ENCODE results near the gene HIP1R.

HIP1R gene

DNA sequence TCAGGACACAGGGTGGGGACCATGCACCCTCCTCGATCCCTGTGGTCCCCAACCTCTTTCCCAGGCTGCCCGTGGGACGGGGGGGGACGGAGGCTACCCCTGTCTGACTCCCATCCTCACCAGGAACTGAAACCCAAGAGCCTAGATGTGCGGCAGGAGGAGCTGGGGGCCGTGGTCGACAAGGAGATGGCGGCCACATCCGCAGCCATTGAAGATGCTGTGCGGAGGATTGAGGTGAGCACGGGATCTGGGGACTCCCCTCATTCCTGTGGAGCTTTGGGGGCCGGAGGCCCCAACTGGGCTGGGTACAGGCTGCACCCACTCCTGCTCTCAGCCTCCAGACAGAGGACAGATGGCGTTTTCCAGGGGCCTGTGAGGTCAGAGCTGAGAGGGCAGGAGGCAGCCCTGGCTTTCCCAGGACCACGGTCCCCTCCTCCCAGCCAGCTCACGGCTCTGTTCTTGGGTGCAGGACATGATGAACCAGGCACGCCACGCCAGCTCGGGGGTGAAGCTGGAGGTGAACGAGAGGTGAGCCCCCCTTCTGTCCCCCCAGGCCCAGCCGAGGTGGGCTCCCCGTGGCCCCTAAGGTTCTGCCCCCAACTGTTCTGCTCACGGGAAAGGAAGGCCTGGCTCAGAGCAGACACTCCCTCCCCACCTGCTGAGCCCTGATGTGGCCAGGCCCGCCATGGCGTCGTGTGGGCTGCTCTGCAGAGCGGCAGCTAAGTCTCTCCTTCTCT lies 24.2 kb downstream of the HIP1R start:
- TF ChIP-seq, protein P1, sequence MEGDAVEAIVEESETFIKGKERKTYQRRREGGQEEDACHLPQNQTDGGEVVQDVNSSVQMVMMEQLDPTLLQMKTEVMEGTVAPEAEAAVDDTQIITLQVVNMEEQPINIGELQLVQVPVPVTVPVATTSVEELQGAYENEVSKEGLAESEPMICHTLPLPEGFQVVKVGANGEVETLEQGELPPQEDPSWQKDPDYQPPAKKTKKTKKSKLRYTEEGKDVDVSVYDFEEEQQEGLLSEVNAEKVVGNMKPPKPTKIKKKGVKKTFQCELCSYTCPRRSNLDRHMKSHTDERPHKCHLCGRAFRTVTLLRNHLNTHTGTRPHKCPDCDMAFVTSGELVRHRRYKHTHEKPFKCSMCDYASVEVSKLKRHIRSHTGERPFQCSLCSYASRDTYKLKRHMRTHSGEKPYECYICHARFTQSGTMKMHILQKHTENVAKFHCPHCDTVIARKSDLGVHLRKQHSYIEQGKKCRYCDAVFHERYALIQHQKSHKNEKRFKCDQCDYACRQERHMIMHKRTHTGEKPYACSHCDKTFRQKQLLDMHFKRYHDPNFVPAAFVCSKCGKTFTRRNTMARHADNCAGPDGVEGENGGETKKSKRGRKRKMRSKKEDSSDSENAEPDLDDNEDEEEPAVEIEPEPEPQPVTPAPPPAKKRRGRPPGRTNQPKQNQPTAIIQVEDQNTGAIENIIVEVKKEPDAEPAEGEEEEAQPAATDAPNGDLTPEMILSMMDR (IDR thresholded peaks at IDR 0.05; ENCODE audit: borderline replicate concordance, insufficient read depth, low read depth, low read length): no peak
- H3K4me3 ChIP-seq (ENCODE audit: low read depth, low read length): no peak overlapping the region

DNA sequence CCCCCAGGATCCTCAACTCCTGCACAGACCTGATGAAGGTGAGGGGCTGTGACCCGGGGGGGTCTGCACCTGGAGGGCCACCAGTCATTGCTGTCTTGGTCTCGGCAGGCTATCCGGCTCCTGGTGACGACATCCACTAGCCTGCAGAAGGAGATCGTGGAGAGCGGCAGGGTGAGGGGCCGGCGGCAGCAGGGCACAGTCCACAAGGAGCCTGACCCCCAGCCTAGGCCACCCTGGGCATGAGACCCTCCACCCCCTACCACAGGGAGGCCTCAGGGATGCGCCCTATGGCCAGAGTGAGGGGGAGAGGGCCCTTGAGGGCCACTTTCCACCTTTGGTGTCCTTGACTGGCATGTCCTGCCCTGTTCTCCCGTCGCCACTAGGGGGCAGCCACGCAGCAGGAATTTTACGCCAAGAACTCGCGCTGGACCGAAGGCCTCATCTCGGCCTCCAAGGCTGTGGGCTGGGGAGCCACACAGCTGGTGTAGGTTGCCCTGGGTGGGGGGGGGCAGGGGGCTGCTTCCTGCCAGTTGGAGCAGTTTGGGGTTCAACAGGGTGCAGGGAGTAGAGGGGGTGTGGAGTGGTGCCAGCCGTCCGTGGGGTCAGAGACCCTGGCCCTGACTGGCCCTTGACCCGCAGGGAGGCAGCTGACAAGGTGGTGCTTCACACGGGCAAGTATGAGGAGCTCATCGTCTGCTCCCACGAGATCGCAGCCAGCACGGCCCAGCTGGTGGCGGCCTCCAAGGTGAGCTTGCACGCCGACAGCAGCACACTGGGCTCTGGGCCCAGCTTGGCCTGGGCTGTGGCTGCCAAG lies 25.0 kb downstream of the HIP1R start:
- TF ChIP-seq, protein P1 (IDR thresholded peaks at IDR 0.05; ENCODE audit: borderline replicate concordance, insufficient read depth, low read depth, low read length): peak; percentile 92
- no peak overlapping the region for H3K4me3 ChIP-seq (ENCODE audit: low read depth, low read length)

DNA sequence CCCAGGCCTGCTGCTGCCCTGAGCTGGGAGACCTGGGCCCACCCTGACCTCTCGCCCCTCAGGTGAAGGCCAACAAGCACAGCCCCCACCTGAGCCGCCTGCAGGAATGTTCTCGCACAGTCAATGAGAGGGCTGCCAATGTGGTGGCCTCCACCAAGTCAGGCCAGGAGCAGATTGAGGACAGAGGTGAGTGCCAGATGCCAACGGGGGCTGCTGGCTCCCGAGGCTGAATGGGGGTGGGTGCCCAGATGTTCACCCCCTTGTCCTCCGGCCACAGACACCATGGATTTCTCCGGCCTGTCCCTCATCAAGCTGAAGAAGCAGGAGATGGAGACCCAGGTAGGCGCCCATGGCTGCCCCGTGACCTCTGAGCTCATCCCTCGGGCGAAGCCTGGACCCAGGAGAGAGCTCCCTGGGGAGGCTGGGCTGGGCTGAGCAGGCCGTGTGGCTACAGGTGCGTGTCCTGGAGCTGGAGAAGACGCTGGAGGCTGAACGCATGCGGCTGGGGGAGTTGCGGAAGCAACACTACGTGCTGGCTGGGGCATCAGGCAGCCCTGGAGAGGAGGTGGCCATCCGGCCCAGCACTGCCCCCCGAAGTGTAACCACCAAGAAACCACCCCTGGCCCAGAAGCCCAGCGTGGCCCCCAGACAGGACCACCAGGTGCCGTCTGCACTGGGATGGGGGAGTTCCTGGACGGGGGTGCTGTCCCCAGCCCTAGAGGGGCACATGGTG lies 25.8 kb downstream of the HIP1R start:
- H3K4me3 ChIP-seq (ENCODE audit: low read depth, low read length): no peak overlapping the region
- TF ChIP-seq, protein P1 (IDR thresholded peaks at IDR 0.05; ENCODE audit: borderline replicate concordance, insufficient read depth, low read depth, low read length): no peak

DNA sequence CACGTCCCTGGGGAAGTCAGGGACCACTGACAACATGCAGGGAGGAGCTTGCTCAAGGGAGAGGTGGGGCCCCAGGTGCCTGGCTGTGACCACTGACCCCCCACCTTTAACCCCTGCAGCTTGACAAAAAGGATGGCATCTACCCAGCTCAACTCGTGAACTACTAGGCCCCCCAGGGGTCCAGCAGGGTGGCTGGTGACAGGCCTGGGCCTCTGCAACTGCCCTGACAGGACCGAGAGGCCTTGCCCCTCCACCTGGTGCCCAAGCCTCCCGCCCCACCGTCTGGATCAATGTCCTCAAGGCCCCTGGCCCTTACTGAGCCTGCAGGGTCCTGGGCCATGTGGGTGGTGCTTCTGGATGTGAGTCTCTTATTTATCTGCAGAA lies 26.3 kb downstream of the HIP1R start:
- no peak overlapping the region for H3K4me3 ChIP-seq (ENCODE audit: low read depth, low read length)
- TF ChIP-seq, protein P1 (IDR thresholded peaks at IDR 0.05; ENCODE audit: borderline replicate concordance, insufficient read depth, low read depth, low read length): no peak

DNA sequence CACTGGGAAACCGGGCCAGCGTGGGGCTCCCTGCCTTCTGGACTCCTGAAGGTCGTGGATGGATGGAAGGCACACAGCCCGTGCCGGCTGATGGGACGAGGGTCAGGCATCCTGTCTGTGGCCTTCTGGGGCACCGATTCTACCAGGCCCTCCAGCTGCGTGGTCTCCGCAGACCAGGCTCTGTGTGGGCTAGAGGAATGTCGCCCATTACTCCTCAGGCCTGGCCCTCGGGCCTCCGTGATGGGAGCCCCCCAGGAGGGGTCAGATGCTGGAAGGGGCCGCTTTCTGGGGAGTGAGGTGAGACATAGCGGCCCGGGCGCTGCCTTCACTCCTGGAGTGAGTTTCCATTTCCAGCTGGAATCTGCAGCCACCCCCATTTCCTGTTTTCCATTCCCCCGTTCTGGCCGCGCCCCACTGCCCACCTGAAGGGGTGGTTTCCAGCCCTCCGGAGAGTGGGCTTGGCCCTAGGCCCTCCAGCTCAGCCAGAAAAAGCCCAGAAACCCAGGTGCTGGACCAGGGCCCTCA lies 26.9 kb downstream of the HIP1R start:
- TF ChIP-seq, protein P1 (IDR thresholded peaks at IDR 0.05; ENCODE audit: borderline replicate concordance, insufficient read depth, low read depth, low read length): no peak

DNA sequence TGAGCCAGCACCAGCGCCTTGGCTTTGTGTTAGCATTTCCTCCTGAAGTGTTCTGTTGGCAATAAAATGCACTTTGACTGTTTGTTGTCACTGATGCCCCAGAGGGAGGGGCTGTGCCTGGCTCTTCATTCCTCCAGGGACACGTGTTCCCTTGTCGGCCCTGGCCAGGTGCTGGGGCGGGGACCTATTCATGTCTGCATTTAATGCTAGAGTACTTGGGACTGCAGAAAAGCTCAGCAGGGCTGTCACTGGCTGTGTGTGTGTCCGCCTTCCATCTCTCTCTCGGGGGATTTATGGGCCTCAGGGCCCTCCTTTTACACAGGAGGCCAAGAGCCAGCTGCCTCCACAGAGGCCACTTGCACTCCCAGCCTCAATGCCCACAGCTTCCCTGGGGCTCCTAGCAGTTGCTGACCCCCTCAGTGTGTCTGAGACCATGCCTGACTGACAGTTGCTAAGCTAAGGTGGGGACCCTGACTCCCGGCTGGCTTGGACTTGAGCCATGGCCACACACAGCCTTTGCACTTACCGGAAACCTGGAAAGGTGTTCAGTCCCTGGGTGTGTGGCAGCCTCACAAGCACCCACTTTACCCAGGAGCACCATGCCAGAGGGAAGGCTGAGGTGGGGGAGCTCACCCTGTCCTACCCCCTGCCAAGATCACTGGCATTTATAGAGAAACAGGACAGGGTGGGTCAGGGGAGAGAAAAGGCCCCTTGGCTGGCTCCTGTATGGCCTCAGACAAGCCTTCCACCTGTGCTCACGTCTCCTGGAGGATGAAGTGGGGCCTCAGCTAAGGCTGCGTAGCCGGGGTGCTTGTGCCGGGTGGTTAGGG lies 27.8 kb downstream of the HIP1R start:
- no peak overlapping the region for H3K4me3 ChIP-seq (ENCODE audit: low read depth, low read length)
- TF ChIP-seq, protein P1 (IDR thresholded peaks at IDR 0.05; ENCODE audit: borderline replicate concordance, insufficient read depth, low read depth, low read length): no peak

More for the DNA sequence above, 26.9 kb downstream of the HIP1R start:
- no peak overlapping the region for H3K4me3 ChIP-seq (ENCODE audit: low read depth, low read length)

Data from GM12875 (cell line).